Activated T-helper 1 cell treated with Interleukin-2 at 50 U/mL for 16 hours (primary cell): ENCODE data around the gene PCDHGA9.
"Not testable (repeated sequence)": the region's sequence is repeated elsewhere in the genome, so short reads cannot be mapped to it uniquely, and the experiment has no call there.

Source experiments
- DNase-seq: peaks from one replicate; pipeline ENCODE4 v3.0.0-alpha.2; 2020; ENCODE audit warnings: low read depth

Gene PCDHGA9

GRCh38 chr5:141384471-141385267, 17.9 kb upstream of the PCDHGA9 start:
- DNase-seq, result no peak

GRCh38 chr5:141387557-141388311, 14.8 kb upstream of the PCDHGA9 start, which contains the start of gene PCDHGB4:
TSS of gene PCDHGB4 (plus strand) at chr5:141387698. CDS start at chr5:141387885, 187 bp downstream.
- not testable (repeated sequence) for DNase-seq

GRCh38 chr5:141388661-141389060, 13.9 kb upstream of the PCDHGA9 start:
- no peak for DNase-seq

GRCh38 chr5:141389153-141390042, 13.2 kb upstream of the PCDHGA9 start:
- DNase-seq, result no peak

- DNase-seq, result no peak
Measured at GRCh38 chr5:141392429-141393198, 10.0 kb upstream of the PCDHGA9 start, which contains the start of gene PCDHGA8. TSS of gene PCDHGA8 (plus strand) at chr5:141392633. CDS start at chr5:141392814, 181 bp downstream.

- no peak for DNase-seq
Measured at GRCh38 chr5:141393267-141393666, 9.3 kb upstream of the PCDHGA9 start.

- DNase-seq, result not testable (repeated sequence)
Measured at GRCh38 chr5:141394401-141395187, 8.0 kb upstream of the PCDHGA9 start.

GRCh38 chr5:141397756-141398551, 4.6 kb upstream of the PCDHGA9 start, which contains the start of gene PCDHGB5:
TSS of gene PCDHGB5 (plus strand) at chr5:141397947. CDS start at chr5:141398128, 181 bp downstream.
- DNase-seq, result not testable (repeated sequence)

GRCh38 chr5:141398608-141399007, 4.0 kb upstream of the PCDHGA9 start:
- DNase-seq, result no peak

- DNase-seq, result no peak
Measured at GRCh38 chr5:141399555-141400258, 2.9 kb upstream of the PCDHGA9 start.

- DNase-seq, result no peak
Measured at GRCh38 chr5:141403387-141403786, 809 bp downstream of the PCDHGA9 start.

- DNase-seq, result not testable (repeated sequence)
Measured at GRCh38 chr5:141407790-141408505, 5.4 kb downstream of the PCDHGA9 start, which contains the start of gene PCDHGB6. TSS of gene PCDHGB6 (plus strand) at chr5:141408021. CDS start at chr5:141408203, 182 bp downstream.

GRCh38 chr5:141409598-141410306, 7.2 kb downstream of the PCDHGA9 start:
- DNase-seq, result no peak

GRCh38 chr5:141411575-141411974, 9.0 kb downstream of the PCDHGA9 start:
- DNase-seq, result no peak

GRCh38 chr5:141412854-141413539, 10.4 kb downstream of the PCDHGA9 start, which contains the start of gene PCDHGA10:
TSS of gene PCDHGA10 (plus strand) at chr5:141412987. CDS start at chr5:141413176, 189 bp downstream.
- peak; percentile 21 for DNase-seq

- DNase-seq, result no peak
Measured at GRCh38 chr5:141413540-141414069, 11.0 kb downstream of the PCDHGA9 start.
